A549 (cell line): ENCODE data around the gene HS6ST2.

Experiments used
- CTCF ChIP-seq: fragments of >200 bp; sonication (Bioruptor Twin); formaldehyde crosslinking; IDR thresholded peaks from 3 replicates; pipeline ENCODE4 v1.5.1; 2016
- HDAC2 ChIP-seq: fragments of 200-600 bp; sonication (generic); IDR thresholded peaks from 2 replicates; pipeline ENCODE4 v1.6.1; 2016
- POLR2A ChIP-seq: IDR thresholded peaks from 2 replicates; pipeline ENCODE4 v1.6.1; 2012; ENCODE audit warnings: mild to moderate bottlenecking, low read length
- TP53 ChIP-seq: fragments of 250-450 bp; sonication (Bioruptor Pico); IDR thresholded peaks from 2 replicates; pipeline ENCODE4 v1.5.0; 2021; ENCODE audit warnings: mild to moderate bottlenecking, moderate library complexity
- USF2 ChIP-seq: fragments of 450-650 bp; IDR thresholded peaks from 2 replicates; pipeline ENCODE4 v1.6.1; 2014; ENCODE audit warnings: antibody characterized with exemption

GRCh38 chrX:132648895-132649294, 309.5 kb downstream of the HS6ST2 start:
- TF ChIP-seq CTCF (no peak), HDAC2 (no peak), POLR2A (no peak), USF2 (no peak), TP53 (CRISPR knock-in tag) (no peak)
